Measurements from ENCODE around the gene SYCE1.
"Not testable (repeated sequence)": the region's sequence is repeated elsewhere in the genome, so short reads cannot be mapped to it uniquely, and the experiment has no call there.

Gene SYCE1

GRCh38 chr10:133555521-133555920 is 9.9 kb downstream of the SYCE1 start:
- no peak for DNase-seq

GRCh38 chr10:133554600-133554999 is 10.8 kb downstream of the SYCE1 start:
- no peak for DNase-seq

- DNase-seq = no peak
These were observed 20.9 kb downstream of the SYCE1 start for GRCh38 chr10:133544506-133544905.

- DNase-seq = not testable (repeated sequence)
These were observed 23.9 kb downstream of the SYCE1 start for GRCh38 chr10:133541441-133541975.

GRCh38 chr10:133537546-133538545 is 27.5 kb downstream of the SYCE1 start:
- DNase-seq = no peak

GRCh38 chr10:133536198-133536597 is 29.2 kb downstream of the SYCE1 start:
- no peak for DNase-seq

- no peak for DNase-seq
These were observed 31.0 kb downstream of the SYCE1 start for GRCh38 chr10:133534417-133534816.

GRCh38 chr10:133532871-133533270 is 32.5 kb downstream of the SYCE1 start:
- DNase-seq = no peak

GRCh38 chr10:133530506-133530905 is 34.9 kb downstream of the SYCE1 start:
- DNase-seq = no peak

GRCh38 chr10:133529576-133529946 is 35.8 kb downstream of the SYCE1 start:
- no peak for DNase-seq

- no peak for DNase-seq
These were observed 36.4 kb downstream of the SYCE1 start for GRCh38 chr10:133528845-133529575.

GRCh38 chr10:133528296-133528844 is 37.0 kb downstream of the SYCE1 start:
- DNase-seq = no peak

GRCh38 chr10:133527771-133528271 is 37.6 kb downstream of the SYCE1 start:
- no peak for DNase-seq

GRCh38 chr10:133526957-133527588 is 38.3 kb downstream of the SYCE1 start, which contains the start of gene CYP2E1:
Gene CYP2E1 (plus strand): TSS chr10:133527363. CDS start chr10:133527396, 33 bp downstream.
- DNase-seq = no peak

- no peak for DNase-seq
These were observed 39.9 kb downstream of the SYCE1 start for GRCh38 chr10:133525444-133525843.

- no peak for DNase-seq
These were observed 41.7 kb downstream of the SYCE1 start for GRCh38 chr10:133523631-133524203.

- no peak for DNase-seq
These were observed 45.1 kb downstream of the SYCE1 start for GRCh38 chr10:133520193-133520738.

- DNase-seq = not testable (repeated sequence)
These were observed 46.9 kb downstream of the SYCE1 start for GRCh38 chr10:133518517-133518916.

GRCh38 chr10:133516057-133516456 is 49.3 kb downstream of the SYCE1 start:
- DNase-seq = no peak

- DNase-seq = no peak
These were observed 49.9 kb downstream of the SYCE1 start for GRCh38 chr10:133515471-133515870.

- no peak for DNase-seq
These were observed 53.4 kb downstream of the SYCE1 start for GRCh38 chr10:133511907-133512528.

Data from NCI-H446 treated with DMSO at 0.1 percent for 48 hours (cell line).